Measurements from ENCODE around the gene ADAMTSL2. TPM values are rescaled to one million over a fixed set of nuclear protein-coding genes. Genes with fewer than 3 reads are reported as not detected.

ADAMTSL2 gene
- polyA plus RNA-seq, 1 of the 3 experiments (the other 2 are of a cell fraction), result 0.21 TPM

DNA sequence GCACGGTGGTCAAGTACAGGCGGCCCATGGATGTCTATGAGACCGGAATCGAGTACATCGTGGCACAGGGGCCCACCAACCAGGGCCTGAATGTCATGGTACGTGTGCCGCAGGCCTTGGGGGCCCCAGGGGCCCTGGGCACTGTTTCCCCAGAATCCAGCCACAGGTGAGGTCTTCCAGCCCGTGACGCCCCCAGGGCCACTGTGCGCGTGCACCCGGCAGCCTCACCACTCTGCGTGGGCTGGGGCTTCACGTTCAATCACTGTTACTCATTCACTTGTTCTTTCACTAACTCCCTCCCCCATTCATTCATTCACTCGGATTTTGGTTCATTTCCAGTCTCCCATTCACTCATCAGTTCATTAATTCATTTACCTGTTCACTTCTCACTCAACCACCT, 12.6 kb downstream of the ADAMTSL2 start:
- TF ChIP-seq MEF2A (IDR thresholded peaks at IDR 0.05; ENCODE audit: borderline replicate concordance, low read depth) (no peak), POLR2AphosphoS5 (IDR thresholded peaks at IDR 0.05; ENCODE audit: low read depth, low read length) (no peak)

DNA sequence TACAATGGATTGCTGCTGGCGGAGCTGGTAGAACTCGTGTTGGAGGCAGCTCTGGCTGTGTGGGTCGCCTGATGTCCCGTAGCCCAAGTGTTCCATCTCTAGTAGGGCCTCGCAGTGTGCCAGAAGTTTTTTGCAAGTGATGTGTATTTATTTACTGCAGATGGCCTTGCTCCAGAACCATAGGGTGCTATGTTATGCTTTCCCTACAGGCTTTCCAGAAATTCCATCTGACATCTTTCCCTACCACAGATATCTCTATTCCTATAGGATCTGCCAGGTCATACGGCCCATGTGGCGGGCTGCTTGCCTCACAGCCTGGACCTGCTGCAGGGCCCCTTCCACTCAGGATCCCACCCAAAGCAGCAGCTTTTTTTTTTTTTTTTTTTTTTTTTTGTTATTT, 16.9 kb downstream of the ADAMTSL2 start:
- no peaks in the 10 kb centered on the region for H3F3A ChIP-seq (replicated peaks; ENCODE audit: insufficient read depth)
- no peaks in the 10 kb centered on the region for H3K79me2 ChIP-seq (ENCODE audit: insufficient read depth)
- H3K4me1 ChIP-seq (ENCODE audit: control insufficient read depth in 1 of 2, insufficient read depth in 2 of 2, low read depth in 1 of 2, low read length in 1 of 2), result peaks cover 0 to 18% of the 10 kb centered on the region in 2 experiments; a peak in 1 of 4 replicates
- no peaks in the 10 kb centered on the region for H3K27me3 ChIP-seq (ENCODE audit: insufficient read depth)
- no peak overlapping the region for H2AFZ ChIP-seq (ENCODE audit: low read depth)
- H3K36me3 ChIP-seq (replicated peaks in 1 of 2; ENCODE audit: control insufficient read depth in 1 of 2, insufficient read depth in 2 of 2, low read length in 1 of 2), result no peaks in the 10 kb centered on the region
- WGBS (ENCODE audit: low lambda C conversion rate), result 67% methylated on average over 7 of the region's 7 CpGs
- TF ChIP-seq RXRA (IDR thresholded peaks at IDR 0.05; ENCODE audit: borderline replicate concordance, low read depth) (no peak), PBX3 (IDR thresholded peaks at IDR 0.05) (no peak), FOXJ3 (CRISPR knock-in tag; IDR thresholded peaks at IDR 0.05) (no peak), MXI1 (IDR thresholded peaks at IDR 0.05; ENCODE audit: low read depth, low read length) (no peak), JUND (IDR thresholded peaks at IDR 0.05) (no peak), TCF12 (IDR thresholded peaks at IDR 0.05) (no peak), GABPA (IDR thresholded peaks at IDR 0.05; ENCODE audit: low read depth) (no peak), IRF3 (IDR thresholded peaks at IDR 0.05; ENCODE audit: low read depth, low read length) (no peak), CHD2 (IDR thresholded peaks at IDR 0.05; ENCODE audit: low read length, partially characterized antibody) (no peak), USF2 (IDR thresholded peaks at IDR 0.05; ENCODE audit: borderline replicate concordance, low read depth, low read length) (no peak), ELF1 (IDR thresholded peaks at IDR 0.05) (no peak), TEAD4 (IDR thresholded peaks at IDR 0.05; ENCODE audit: borderline replicate concordance, insufficient read depth) (no peak), GATA2 (CRISPR knock-in tag; IDR thresholded peaks at IDR 0.05) (no peak), EP300 (IDR thresholded peaks at IDR 0.05; ENCODE audit: borderline replicate concordance in 1 of 2, low read depth in 1 of 2, low read length in 1 of 2) (no peak), MEF2A (IDR thresholded peaks at IDR 0.05; ENCODE audit: borderline replicate concordance, low read depth) (no peak), FOSL2 (IDR thresholded peaks at IDR 0.05; ENCODE audit: borderline replicate concordance, low read depth) (no peak), RAD21 (IDR thresholded peaks at IDR 0.05; ENCODE audit: low read length) (no peak)
- TF ChIP-seq, protein P1, sequence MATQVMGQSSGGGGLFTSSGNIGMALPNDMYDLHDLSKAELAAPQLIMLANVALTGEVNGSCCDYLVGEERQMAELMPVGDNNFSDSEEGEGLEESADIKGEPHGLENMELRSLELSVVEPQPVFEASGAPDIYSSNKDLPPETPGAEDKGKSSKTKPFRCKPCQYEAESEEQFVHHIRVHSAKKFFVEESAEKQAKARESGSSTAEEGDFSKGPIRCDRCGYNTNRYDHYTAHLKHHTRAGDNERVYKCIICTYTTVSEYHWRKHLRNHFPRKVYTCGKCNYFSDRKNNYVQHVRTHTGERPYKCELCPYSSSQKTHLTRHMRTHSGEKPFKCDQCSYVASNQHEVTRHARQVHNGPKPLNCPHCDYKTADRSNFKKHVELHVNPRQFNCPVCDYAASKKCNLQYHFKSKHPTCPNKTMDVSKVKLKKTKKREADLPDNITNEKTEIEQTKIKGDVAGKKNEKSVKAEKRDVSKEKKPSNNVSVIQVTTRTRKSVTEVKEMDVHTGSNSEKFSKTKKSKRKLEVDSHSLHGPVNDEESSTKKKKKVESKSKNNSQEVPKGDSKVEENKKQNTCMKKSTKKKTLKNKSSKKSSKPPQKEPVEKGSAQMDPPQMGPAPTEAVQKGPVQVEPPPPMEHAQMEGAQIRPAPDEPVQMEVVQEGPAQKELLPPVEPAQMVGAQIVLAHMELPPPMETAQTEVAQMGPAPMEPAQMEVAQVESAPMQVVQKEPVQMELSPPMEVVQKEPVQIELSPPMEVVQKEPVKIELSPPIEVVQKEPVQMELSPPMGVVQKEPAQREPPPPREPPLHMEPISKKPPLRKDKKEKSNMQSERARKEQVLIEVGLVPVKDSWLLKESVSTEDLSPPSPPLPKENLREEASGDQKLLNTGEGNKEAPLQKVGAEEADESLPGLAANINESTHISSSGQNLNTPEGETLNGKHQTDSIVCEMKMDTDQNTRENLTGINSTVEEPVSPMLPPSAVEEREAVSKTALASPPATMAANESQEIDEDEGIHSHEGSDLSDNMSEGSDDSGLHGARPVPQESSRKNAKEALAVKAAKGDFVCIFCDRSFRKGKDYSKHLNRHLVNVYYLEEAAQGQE (IDR thresholded peaks at IDR 0.05; ENCODE audit: low read depth, low read length), result no peak
- H4K20me1 ChIP-seq (ENCODE audit: insufficient read depth), result no peaks in the 10 kb centered on the region
- no peak overlapping the region; a peak in 1 of 4 replicates for H3K27ac ChIP-seq (ENCODE audit: low read depth in 2 of 2, low read length in 1 of 2)
- ChIA-PET POLR2A (no interaction called here), CTCF (interaction anchor here (0.7 to 1.7 kb wide), 3 partner anchors 9 to 20 kb away, joined by 3 to 4 read pairs (median 3); no protein-coding TSS in a partner anchor)
- H3K4me2 ChIP-seq, result no peak overlapping the region
- no peaks in the 10 kb centered on the region for H3K9me3 ChIP-seq
- no peak overlapping the region for H3K9ac ChIP-seq
- DNase-seq, result no peak
- H3K4me3 ChIP-seq (ENCODE audit: low read depth in 2 of 2, low read length in 1 of 2), result no peak overlapping the region
- H3K9me2 ChIP-seq, result no peaks in the 10 kb centered on the region

More for the DNA sequence above, 12.6 kb downstream of the ADAMTSL2 start:
- Histone ChIP-seq H3K79me2 (ENCODE audit: insufficient read depth) (no peaks in the 10 kb centered on the region), H3K27me3 (ENCODE audit: insufficient read depth) (no peaks in the 10 kb centered on the region), H3K4me3 (ENCODE audit: low read depth in 2 of 2, low read length in 1 of 2) (no peak overlapping the region), H3K27ac (ENCODE audit: low read depth in 2 of 2, low read length in 1 of 2) (no peak overlapping the region; a peak in 1 of 4 replicates), H3F3A (replicated peaks; ENCODE audit: insufficient read depth) (no peaks in the 10 kb centered on the region), H4K20me1 (ENCODE audit: insufficient read depth) (no peaks in the 10 kb centered on the region), H3K4me2 (no peak overlapping the region), H3K4me1 (ENCODE audit: control insufficient read depth in 1 of 2, insufficient read depth in 2 of 2, low read depth in 1 of 2, low read length in 1 of 2) (peaks cover 0 to 28% of the 10 kb centered on the region in 2 experiments; a peak in 1 of 4 replicates), H2AFZ (ENCODE audit: low read depth) (no peak overlapping the region), H3K36me3 (replicated peaks in 1 of 2; ENCODE audit: control insufficient read depth in 1 of 2, insufficient read depth in 2 of 2, low read length in 1 of 2) (peaks cover 0 to 2% of the 10 kb centered on the region in 2 experiments), H3K9ac (no peak overlapping the region), H3K9me2 (no peaks in the 10 kb centered on the region), H3K9me3 (no peaks in the 10 kb centered on the region)
- DNase-seq, result no peak
- POLR2A ChIA-PET, result no interaction called here
- WGBS (ENCODE audit: low lambda C conversion rate), result 70% methylated on average over 12 of the region's 15 CpGs
- CTCF ChIA-PET, result interaction anchor here (1.3 kb wide), 1 partner anchor 11 kb away, joined by 3 read pairs; no protein-coding TSS in a partner anchor

Data from SK-N-SH (cell line).